H9 (cell line): ENCODE results near the gene AQP11. TPM values are rescaled to one million over a fixed set of nuclear protein-coding genes. Genes with fewer than 3 reads are reported as not detected.

Experiments used
- DNase-seq: peaks from one replicate; pipeline ENCODE4 v3.0.0-alpha.2; 2017
- H2AFZ ChIP-seq: one replicate; pipeline ENCODE4 v1.6.1; 2013; ENCODE audit warnings: mild to moderate bottlenecking, low read length, control low read depth, moderate library complexity
- H2AK5ac ChIP-seq: 2 replicates; pipeline ENCODE4 v1.6.1; 2013; ENCODE audit warnings: low read length, control low read depth, mixed read lengths; ENCODE audit not compliant: insufficient read length
- H2BK120ac ChIP-seq: one replicate; pipeline ENCODE4 v1.6.1; 2013; ENCODE audit warnings: low read depth, mild to moderate bottlenecking, low read length, control low read depth, inconsistent platforms; ENCODE audit not compliant: poor library complexity, severe bottlenecking
- H2BK12ac ChIP-seq: 2 replicates; pipeline ENCODE4 v1.6.1; 2013; ENCODE audit warnings: low read length, control low read depth, mixed read lengths, low read depth; ENCODE audit not compliant: insufficient read length
- H2BK15ac ChIP-seq: 2 replicates; pipeline ENCODE4 v1.6.1; 2013; ENCODE audit warnings: low read depth, low read length, control low read depth
- H2BK20ac ChIP-seq: one replicate; pipeline ENCODE4 v1.6.1; 2013; ENCODE audit warnings: low read depth, mild to moderate bottlenecking, low read length, control low read depth, inconsistent platforms; ENCODE audit not compliant: poor library complexity, severe bottlenecking
- H2BK5ac ChIP-seq: 2 replicates; pipeline ENCODE4 v1.6.1; 2013; ENCODE audit warnings: low read length, control low read depth, mixed read lengths; ENCODE audit not compliant: insufficient read length
- H3K14ac ChIP-seq: 2 replicates; pipeline ENCODE4 v1.6.1; 2013; ENCODE audit warnings: low read length, control low read depth; ENCODE audit not compliant: insufficient read depth
- H3K18ac ChIP-seq: 2 replicates; pipeline ENCODE4 v1.6.1; 2013; ENCODE audit warnings: low read depth, mild to moderate bottlenecking, mixed read lengths, low read length, control low read depth; ENCODE audit not compliant: insufficient read length
- H3K23ac ChIP-seq: 2 replicates; pipeline ENCODE4 v1.6.1; 2013; ENCODE audit warnings: low read length, control low read depth, mixed read lengths, low read depth; ENCODE audit not compliant: insufficient read length
- H3K23me2 ChIP-seq: 2 replicates; pipeline ENCODE4 v1.6.1; 2013; ENCODE audit warnings: low read depth, mild to moderate bottlenecking, mixed read lengths, low read length, control low read depth; ENCODE audit not compliant: insufficient read length, poor library complexity, severe bottlenecking
- H3K27ac ChIP-seq: 2 replicates; pipeline ENCODE4 v1.5.1; 2013; ENCODE audit warnings: low read length, control low read depth, mixed read lengths, low read depth; ENCODE audit not compliant: insufficient read length
- H3K27me3 ChIP-seq: 2 replicates; pipeline ENCODE4 v1.6.1; 2013; ENCODE audit warnings: low read length, control low read depth, inconsistent platforms; ENCODE audit not compliant: insufficient read depth
- H3K4ac ChIP-seq: 2 replicates; pipeline ENCODE4 v1.6.1; 2013; ENCODE audit warnings: low read depth, mild to moderate bottlenecking, control low read depth, inconsistent platforms, low read length, moderate library complexity
- H3K4me1 ChIP-seq: 2 replicates; pipeline ENCODE4 v1.6.1; 2013; ENCODE audit warnings: low read length, control low read depth, inconsistent platforms; ENCODE audit not compliant: insufficient read depth
- H3K4me2 ChIP-seq: 2 replicates; pipeline ENCODE4 v1.6.1; 2013; ENCODE audit warnings: low read length, control low read depth, mixed read lengths; ENCODE audit not compliant: insufficient read length, insufficient read depth
- H3K56ac ChIP-seq: 2 replicates; pipeline ENCODE4 v1.6.1; 2013; ENCODE audit warnings: low read depth, mild to moderate bottlenecking, mixed read lengths, low read length, control low read depth; ENCODE audit not compliant: insufficient read length
- H3K79me1 ChIP-seq: 2 replicates; pipeline ENCODE4 v1.6.1; 2013; ENCODE audit warnings: low read depth, mild to moderate bottlenecking, moderate library complexity, low read length, control low read depth, inconsistent platforms; ENCODE audit not compliant: insufficient read depth, poor library complexity, severe bottlenecking
- H3K79me2 ChIP-seq: 2 replicates; pipeline ENCODE4 v1.6.1; 2013; ENCODE audit warnings: low read length, control low read depth, inconsistent platforms; ENCODE audit not compliant: insufficient read depth
- H3K9ac ChIP-seq: 2 replicates; pipeline ENCODE4 v1.6.1; 2013; ENCODE audit warnings: low read length, control low read depth, mixed read lengths; ENCODE audit not compliant: insufficient read length; ENCODE audit errors: extremely low read depth
- H3K9me3 ChIP-seq: one replicate; pipeline ENCODE4 v1.6.1; 2013; ENCODE audit warnings: low read depth, low read length, inconsistent platforms; ENCODE audit not compliant: control insufficient read depth
- H3T11ph ChIP-seq: one replicate; pipeline ENCODE4 v1.6.1; 2013; ENCODE audit warnings: mild to moderate bottlenecking, low read length, control low read depth, inconsistent platforms
- H4K20me1 ChIP-seq: one replicate; pipeline ENCODE4 v1.6.1; 2013; ENCODE audit not compliant: control insufficient read depth, insufficient read length, insufficient read depth
- H4K5ac ChIP-seq: 2 replicates; pipeline ENCODE4 v1.6.1; 2013; ENCODE audit warnings: low read depth, mild to moderate bottlenecking, mixed read lengths, low read length, control low read depth; ENCODE audit not compliant: insufficient read length
- H4K8ac ChIP-seq: replicated peaks from 2 replicates; pipeline ENCODE4 v1.6.1; 2013; ENCODE audit warnings: low read length, control low read depth, mixed read lengths, low read depth; ENCODE audit not compliant: insufficient read length
- H4K91ac ChIP-seq: 2 replicates; pipeline ENCODE4 v1.6.1; 2013; ENCODE audit warnings: low read depth, mild to moderate bottlenecking, moderate library complexity, mixed read lengths, low read length, control low read depth; ENCODE audit not compliant: insufficient read length
- H3K27ac Mint-ChIP-seq, 3 experiments: 2 replicates in 2 of 3; 3 replicates in 1 of 3; pipeline ENCODE4 v1.8.0; 2020 to 2021; ENCODE audit warnings: mixed read lengths in 3 of 3, mild to moderate bottlenecking in 1 of 3, moderate library complexity in 1 of 3
- H3K27me3 Mint-ChIP-seq: 2 replicates; pipeline ENCODE4 v1.8.0; 2021; ENCODE audit warnings: low read depth, mild to moderate bottlenecking, moderate library complexity, mixed read lengths
- H3K36me3 Mint-ChIP-seq, 3 experiments: 2 replicates in 2 of 3; 3 replicates in 1 of 3; pipeline ENCODE4 v1.8.0; 2020 to 2021; ENCODE audit warnings: low read depth in 3 of 3, mixed read lengths in 3 of 3; ENCODE audit not compliant: insufficient read depth in 1 of 3
- H3K4me1 Mint-ChIP-seq, 2 experiments: 2 replicates each; pipeline ENCODE4 v1.8.0; 2020; ENCODE audit warnings: mixed read lengths in 2 of 2
- H3K4me3 Mint-ChIP-seq, 2 experiments: 2 replicates in 1 of 2; 3 replicates in 1 of 2; pipeline ENCODE4 v1.8.0; 2020 to 2021; ENCODE audit warnings: mild to moderate bottlenecking in 2 of 2, mixed read lengths in 2 of 2, moderate library complexity in 1 of 2
- H3K9me3 Mint-ChIP-seq, 2 experiments: 2 replicates in 1 of 2; 3 replicates in 1 of 2; pipeline ENCODE4 v1.8.0; 2020; ENCODE audit warnings: mild to moderate bottlenecking in 2 of 2, mixed read lengths in 2 of 2, moderate library complexity in 1 of 2
- WGBS: extraction: QIAGEN DNeasy Blood & Tissue Kit; methylation state at CpG from one replicate; pipeline ENCODE4 v1.1.7; 2013; ENCODE audit warnings: missing lambda C conversion rate, low lambda C conversion rate, mixed read lengths; ENCODE audit not compliant: insufficient read length; ENCODE audit errors: extremely low coverage; 5-methylcytosine and 5-hydroxymethylcytosine counted together
- total RNA-seq: library from RNA; stranded (reverse); gene quantifications from 2 replicates; pipeline ENCODE4 v1.2.1, GENCODE V29; 2021
- TF ChIP-seq, protein P1 (sequence below): fragments of 200-600 bp; sonication (generic); conservative IDR thresholded peaks from 3 replicates; pipeline ENCODE4 v1.8.0; 2021; ENCODE audit warnings: antibody characterized with exemption, mild to moderate bottlenecking

Gene AQP11
- total RNA-seq, 1 experiment from 2014 or later: 1.1 TPM

DNA sequence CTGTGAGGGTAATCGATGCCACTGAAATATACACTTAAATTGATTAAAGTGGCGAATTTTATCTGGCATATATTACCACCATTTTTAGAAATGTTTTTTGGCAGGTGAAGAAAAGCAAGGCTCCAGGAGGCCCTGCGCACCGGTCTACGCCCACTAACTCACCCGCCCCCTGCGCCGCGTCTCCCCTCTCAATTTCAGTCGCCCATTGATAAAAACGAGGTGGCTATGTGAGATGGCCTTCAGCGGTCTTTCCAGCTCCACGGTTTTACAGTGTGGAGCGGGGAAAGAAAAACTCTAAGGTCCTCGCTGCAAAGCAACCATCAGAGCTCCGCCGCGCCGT, 602 bp upstream of the AQP11 start:
- DNase-seq: no peak
- Histone ChIP-seq H4K5ac (no peak overlapping the region), H2BK120ac (no peak overlapping the region), H3K27ac (no peak overlapping the region), H3K4me1 (no peaks in the 10 kb centered on the region), H2BK20ac (no peak overlapping the region), H3K9ac (no peak overlapping the region), H4K91ac (no peak overlapping the region), H2AK5ac (no peak overlapping the region), H3K4ac (no peak overlapping the region), H4K8ac (no peak overlapping the region), H2BK5ac (no peak overlapping the region), H4K20me1 (no peaks in the 10 kb centered on the region), H3T11ph (no peak overlapping the region), H3K79me2 (no peaks in the 10 kb centered on the region), H3K23ac (no peak overlapping the region), H3K14ac (no peak overlapping the region), H3K56ac (no peak overlapping the region), H2AFZ (no peak overlapping the region), H2BK12ac (no peak overlapping the region), H3K9me3 (no peaks in the 10 kb centered on the region), H3K23me2 (peaks cover 7% of the 10 kb centered on the region), H3K79me1 (no peaks in the 10 kb centered on the region), H3K18ac (no peak overlapping the region), H3K27me3 (no peaks in the 10 kb centered on the region; the same call in 1 of the 2 replicates), H2BK15ac (no peak overlapping the region), H3K4me2 (peak overlapping the region; percentile 68)
- TF ChIP-seq, protein P1, sequence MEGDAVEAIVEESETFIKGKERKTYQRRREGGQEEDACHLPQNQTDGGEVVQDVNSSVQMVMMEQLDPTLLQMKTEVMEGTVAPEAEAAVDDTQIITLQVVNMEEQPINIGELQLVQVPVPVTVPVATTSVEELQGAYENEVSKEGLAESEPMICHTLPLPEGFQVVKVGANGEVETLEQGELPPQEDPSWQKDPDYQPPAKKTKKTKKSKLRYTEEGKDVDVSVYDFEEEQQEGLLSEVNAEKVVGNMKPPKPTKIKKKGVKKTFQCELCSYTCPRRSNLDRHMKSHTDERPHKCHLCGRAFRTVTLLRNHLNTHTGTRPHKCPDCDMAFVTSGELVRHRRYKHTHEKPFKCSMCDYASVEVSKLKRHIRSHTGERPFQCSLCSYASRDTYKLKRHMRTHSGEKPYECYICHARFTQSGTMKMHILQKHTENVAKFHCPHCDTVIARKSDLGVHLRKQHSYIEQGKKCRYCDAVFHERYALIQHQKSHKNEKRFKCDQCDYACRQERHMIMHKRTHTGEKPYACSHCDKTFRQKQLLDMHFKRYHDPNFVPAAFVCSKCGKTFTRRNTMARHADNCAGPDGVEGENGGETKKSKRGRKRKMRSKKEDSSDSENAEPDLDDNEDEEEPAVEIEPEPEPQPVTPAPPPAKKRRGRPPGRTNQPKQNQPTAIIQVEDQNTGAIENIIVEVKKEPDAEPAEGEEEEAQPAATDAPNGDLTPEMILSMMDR: no peak
- no CpG with 5 or more reads among the region's 19 CpGs for whole genome bisulfite sequencing
- Mint-ChIP-seq H3K4me1 (peaks cover 10 to 15% of the 10 kb centered on the region in 2 experiments), H3K36me3 (peaks cover 1 to 7% (median 7%) of the 10 kb centered on the region in 3 experiments), H3K4me3 (peak overlapping the region; percentile 82 to 83), H3K27me3 (peaks cover 28% of the 10 kb centered on the region), H3K27ac (no peak overlapping the region; a peak in 1 of 7 replicates), H3K9me3 (peaks cover 1 to 17% of the 10 kb centered on the region in 2 experiments; a peak in 4 of 5 replicates)
